Measurements from ENCODE around the gene NFU1. TPM values are rescaled to one million over a fixed set of nuclear protein-coding genes. Genes with fewer than 3 reads are reported as not detected.

NFU1 gene
- 94.2 TPM for total RNA-seq
- long read RNA-seq, transcript NFU1-203 (8 exons, 1,467 nt) = major isoform, 33 of 40 reads
- long read RNA-seq, partial matches to known transcripts = 2 of 40 reads
- long read RNA-seq, other reads (novel, unspliced or antisense) = 4 of 40 reads

- peak; percentile 97 for DNase-seq (ENCODE audit: low spot score)
Measured at GRCh38 chr2:69436938-69437750, at the start of gene NFU1. NFU1 (minus strand) TSS chr2:69437435; CDS start chr2:69437422, 13 bp downstream.

DNA sequence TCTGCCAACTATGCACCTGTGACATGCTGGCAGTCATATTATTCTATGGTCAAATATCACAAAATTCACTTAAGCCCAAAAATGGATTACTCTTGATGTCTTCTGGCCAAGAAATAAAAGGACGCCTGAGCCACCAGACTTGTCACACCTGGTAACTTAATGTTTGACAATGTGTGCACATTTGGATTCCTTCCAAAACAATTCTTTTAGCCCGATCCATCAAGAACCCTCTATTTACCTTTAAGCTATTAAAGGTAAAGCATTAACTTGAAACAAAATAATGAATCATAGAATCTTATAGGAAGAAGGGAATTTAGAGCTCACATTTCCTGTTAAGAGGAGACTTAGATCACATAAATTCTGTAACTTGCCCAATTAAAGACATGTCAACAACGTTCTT is 46.5 kb upstream of the NFU1 start:
- DNase-seq (ENCODE audit: low spot score) = no peak

DNA sequence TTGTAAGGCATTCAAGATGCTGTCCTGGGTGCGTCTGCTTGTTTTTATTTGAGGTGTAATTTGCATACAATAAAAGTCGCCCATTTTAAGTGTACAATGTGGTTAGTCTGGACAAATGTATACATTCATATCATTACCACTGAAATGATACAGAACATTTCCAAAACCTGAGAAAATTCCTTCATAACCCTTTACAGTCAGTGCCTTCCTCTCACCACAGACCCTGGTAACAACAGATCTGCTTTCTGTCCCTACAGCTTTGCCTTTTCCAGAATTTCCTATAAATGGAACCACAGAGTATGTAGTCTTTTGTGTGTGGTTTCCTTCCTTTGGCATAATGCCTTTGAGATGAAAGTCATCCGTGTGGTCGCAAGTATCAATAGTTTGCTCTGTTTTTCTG is 45.8 kb upstream of the NFU1 start:
- DNase-seq (ENCODE audit: low spot score) = no peak

DNA sequence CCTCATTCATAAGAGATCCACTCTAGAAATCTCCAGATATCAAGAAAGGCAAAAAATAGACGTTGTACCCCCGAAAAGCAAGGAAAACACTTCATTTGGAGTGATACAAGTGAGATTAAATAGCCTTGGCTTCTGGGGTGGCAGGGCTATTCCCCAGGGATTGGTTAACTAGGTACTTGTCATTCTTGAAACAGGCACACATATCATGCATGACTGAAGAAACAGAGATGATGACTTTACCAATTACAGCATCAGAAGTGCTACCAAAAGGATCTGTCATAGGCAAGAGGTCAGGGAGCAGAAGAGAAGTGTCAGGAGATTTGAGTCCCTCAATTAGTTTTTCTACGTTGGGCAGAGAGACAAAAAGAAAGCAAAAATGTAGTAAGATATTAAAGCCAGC is 45.2 kb upstream of the NFU1 start:
- no peak for DNase-seq (ENCODE audit: low spot score)

DNA sequence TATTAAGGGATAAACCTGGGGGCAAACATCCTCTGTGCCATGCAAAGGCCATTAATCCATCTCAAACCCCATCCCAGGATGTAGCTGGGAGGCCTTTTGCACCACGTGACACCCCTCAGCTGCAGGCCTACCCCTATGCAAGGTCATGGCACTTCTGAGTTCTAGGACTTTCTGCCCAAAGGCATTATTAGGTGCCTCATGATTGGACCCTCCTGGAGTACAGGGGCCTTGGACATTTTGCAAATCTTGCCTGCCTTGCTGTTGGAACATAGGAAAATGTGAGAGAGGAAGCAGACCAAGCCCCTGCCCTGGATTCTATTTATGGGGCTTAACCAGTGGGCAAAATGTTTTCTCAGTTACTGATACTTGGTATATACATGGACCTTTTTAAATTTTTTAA is 44.2 kb upstream of the NFU1 start:
- no peak for DNase-seq (ENCODE audit: low spot score)

DNA sequence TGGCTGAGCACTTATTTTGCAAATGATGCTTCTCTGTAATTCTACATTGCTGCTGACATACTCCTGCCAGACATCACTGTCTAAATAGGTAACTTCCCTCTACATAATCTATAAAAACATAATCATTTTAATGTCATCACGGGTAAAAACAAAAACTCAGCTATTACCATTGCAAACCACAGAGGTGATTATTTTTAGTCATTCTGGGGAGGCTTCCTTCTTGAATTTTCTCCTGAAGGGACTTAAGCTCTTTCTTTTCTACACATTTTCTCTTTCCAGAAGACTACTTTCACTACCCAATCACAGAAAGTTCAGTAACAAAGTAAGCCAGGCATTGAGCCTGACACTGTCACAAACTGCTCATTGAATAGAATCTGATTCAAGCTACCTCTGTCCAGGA is 40.4 kb upstream of the NFU1 start:
- no peak for DNase-seq (ENCODE audit: low spot score)

DNA sequence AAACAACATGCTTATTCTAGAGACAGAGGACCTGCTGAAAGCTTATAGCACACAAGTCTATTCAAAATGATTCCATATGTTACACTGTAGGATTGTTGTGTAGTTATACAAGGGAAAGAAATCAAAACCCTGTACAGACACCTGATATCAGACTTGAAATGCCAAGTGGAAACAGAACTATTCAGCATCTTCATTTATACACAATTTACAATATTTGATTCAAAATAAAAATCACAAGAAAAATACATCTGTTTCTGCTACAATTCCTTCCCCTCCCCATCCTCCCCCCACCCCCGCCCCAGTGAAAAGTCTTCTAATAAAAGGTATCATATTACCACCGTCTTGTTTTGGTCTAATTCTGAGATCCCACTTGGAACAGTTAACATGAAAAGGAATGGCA is 37.5 kb upstream of the NFU1 start:
- no peak for DNase-seq (ENCODE audit: low spot score)

- no peak for DNase-seq (ENCODE audit: low spot score)
Measured at GRCh38 chr2:69471793-69472192, 34.6 kb upstream of the NFU1 start.

GRCh38 chr2:69470911-69471310 is 33.7 kb upstream of the NFU1 start:
- DNase-seq (ENCODE audit: low spot score) = no peak

DNA sequence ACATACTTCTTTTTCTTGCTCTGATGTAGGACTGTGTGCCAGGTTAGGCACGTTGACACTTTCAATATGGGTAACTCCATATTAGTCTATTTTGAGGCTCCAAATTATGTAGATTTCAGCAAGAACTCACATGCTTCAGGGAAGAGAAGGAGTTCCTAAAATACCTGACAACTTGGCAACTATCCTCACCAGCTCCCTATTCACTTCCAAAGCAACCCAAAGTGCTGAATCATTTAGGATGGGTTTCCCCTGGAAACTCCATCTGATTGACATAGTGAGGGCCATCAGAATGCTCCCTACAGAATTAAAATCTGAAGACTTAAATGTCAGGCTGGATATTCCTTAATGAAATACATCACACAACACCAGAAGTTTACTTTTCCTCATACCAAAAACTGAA is 32.5 kb upstream of the NFU1 start:
- DNase-seq (ENCODE audit: low spot score) = no peak

- no peak for DNase-seq (ENCODE audit: low spot score)
Measured at GRCh38 chr2:69469375-69469774, 32.1 kb upstream of the NFU1 start.

DNA sequence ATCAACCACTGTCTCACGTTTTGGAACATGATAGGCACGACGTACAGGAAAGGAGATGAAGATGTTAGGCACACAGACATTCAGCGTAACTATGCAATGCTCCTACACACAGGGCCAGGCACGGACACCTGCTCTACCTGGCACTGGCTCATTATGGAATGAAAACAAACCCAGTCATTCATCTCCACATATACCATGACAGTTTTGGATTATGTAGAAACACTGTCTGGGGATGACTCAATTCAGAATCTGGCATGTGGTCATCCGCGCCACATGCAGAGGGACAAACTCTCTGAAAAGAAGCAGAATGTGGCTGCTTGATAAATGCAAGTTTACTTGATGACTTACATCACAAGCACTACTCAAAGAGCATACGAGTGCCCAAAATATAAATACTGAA is 29.5 kb upstream of the NFU1 start:
- DNase-seq (ENCODE audit: low spot score) = no peak

- DNase-seq (ENCODE audit: low spot score) = no peak
Measured at GRCh38 chr2:69465513-69466456, 28.6 kb upstream of the NFU1 start.

DNA sequence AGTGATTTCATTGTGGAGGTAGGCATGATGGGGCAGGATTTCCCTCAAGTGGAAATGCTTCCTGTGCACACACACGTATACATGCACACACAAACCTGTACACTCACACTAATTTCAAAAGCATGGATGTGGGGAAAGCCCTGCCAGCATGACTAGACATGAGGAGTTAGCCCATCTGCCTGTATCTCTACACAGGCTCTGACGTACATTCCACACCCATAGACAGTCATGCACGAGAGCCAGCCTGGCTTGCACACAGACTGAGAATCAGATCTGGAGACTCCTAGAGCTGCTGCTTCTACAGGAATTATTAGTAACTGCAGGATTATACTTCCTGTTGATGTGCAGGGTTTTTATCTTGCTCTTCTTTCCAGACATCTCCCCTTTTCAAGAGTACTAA is 27.3 kb upstream of the NFU1 start:
- DNase-seq (ENCODE audit: low spot score) = no peak

DNA sequence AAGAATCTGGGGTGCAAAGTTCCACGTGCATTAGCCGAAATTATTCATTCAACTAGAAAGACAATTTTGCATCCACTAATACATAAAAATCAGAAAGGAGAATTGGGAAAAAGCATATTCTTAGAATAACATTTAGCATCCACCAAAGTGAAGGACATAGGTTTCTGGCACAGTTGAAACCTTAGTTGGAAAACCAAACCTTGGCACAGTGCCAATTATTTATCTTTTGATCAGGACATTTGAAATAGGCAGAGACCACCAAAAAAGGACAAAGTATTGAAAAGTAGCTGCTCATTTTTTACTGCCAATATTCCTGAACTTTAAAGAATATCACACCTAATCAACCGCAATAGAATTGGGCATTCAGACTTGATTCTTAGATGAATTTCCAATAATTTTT is 25.5 kb upstream of the NFU1 start:
- no peak for DNase-seq (ENCODE audit: low spot score)

DNA sequence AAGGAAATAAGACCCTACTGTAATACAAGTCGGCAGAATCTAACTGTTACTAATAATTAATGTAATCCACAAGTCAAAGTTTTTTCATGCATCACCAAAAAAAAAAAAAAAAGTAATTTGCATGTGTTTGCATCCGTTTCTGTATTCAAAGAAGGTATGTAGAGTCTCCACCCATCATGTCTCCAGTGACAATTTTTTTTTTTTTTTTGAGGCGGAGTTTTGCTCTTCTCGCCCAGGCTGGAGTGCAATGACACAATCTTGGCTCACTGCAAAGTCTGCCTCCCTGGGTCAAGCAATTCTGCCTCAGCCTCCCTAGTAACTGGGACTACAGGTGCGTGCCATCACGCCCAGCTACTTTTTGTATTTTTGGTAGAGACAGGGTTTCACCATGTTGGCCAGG is 24.2 kb upstream of the NFU1 start:
- no peak for DNase-seq (ENCODE audit: low spot score)

GRCh38 chr2:69459936-69460335 is 22.7 kb upstream of the NFU1 start:
- no peak for DNase-seq (ENCODE audit: low spot score)

GRCh38 chr2:69456950-69457445 is 19.8 kb upstream of the NFU1 start:
- DNase-seq (ENCODE audit: low spot score) = no peak

DNA sequence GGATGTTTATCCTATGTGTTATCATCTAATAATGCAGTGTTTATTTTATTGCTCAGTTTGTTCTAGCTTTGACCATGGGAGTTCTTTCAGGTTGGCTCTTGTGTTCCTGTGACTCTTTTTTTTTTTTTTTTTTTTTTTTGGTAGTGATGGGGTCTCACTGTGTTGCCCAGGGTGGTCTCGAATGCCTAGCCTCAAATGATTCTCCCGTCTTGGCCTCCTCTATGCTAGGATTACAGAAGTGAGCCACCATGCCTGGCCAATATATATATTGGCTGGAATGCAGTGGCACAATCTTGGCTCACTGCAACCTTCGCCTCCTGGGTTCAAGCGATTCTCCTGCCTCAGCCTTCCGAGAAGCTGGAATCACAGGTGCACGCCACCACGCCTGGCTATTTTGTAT is 18.9 kb upstream of the NFU1 start:
- no peak for DNase-seq (ENCODE audit: low spot score)

GRCh38 chr2:69454976-69455375 is 17.7 kb upstream of the NFU1 start:
- DNase-seq (ENCODE audit: low spot score) = no peak

DNA sequence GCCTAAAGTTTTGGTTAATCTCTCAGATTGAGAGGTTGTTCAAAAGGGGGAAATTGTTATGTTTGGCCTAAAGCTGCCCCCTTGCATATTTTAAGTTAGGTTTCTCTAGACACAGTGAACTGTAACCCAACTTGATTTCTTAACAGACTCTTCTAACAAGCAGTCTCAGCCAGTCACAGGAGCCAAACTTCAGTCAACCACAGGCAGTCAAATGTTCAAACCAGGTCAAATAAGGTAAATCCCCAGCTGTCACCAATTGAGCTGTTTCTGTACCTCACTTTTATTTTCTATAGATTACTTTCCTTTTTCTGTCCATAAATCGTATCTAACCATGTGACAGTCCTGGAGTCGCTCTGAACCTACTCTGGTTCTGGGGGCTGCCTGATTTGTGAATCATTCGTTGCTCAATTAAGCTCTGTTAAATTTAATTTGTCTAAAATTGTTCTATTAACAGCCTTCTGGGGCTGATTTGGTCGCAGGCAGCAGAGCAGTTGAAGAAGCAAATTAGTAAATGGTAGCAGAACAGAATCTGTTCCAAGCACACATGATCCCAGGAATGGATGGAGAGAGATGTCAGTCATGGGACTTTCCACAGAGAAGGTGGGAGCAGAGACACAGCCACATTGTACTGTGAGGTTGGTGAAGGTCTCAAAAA is 16.4 kb upstream of the NFU1 start:
- no peak for DNase-seq (ENCODE audit: low spot score)
